AG08395 (cell line): Measurements from ENCODE around the gene UNC119.
A peak's percentile ranks its signal among the peaks of the same experiment; 100 is the strongest.

Source experiments
- DNase-seq: peaks from one replicate; pipeline ENCODE4 v3.0.0; 2012; ENCODE audit warnings: mixed read lengths, low spot score

The UNC119 gene

DNA sequence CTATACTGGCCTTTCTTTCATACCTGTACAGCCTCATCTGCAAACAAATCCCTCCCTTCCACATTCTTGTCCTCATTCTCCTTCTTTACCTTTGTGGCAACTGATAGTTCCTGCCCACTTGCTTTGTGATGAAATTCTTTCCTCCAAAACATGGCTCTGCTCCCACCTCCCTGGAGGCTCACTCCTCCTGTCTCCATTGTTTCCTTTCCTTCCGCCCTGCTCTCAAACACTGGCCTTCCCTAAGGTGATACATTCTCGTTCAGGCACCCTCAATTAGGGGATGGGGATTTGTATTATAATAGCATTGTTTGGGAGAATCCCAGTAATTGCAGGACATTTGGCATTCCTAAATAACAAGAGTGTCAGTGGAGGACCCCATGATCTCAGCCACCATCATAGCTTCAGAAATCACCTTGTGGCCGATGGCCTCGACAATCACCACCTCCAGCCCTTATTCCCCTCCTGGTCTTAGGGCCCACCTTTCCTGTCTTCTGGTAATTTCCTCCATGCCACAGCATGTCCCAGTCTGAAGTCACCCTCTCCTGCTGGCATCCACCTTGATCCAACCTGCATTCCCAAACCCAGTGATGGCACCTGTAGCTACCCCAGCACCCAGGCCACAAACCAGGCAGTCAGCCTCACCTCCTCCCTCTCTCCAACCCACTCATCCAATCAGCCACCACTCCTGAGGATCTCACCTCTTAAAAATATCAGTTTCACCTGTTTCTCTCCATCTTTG lies 7.9 kb downstream of the UNC119 start:
- no peak for DNase-seq

DNA sequence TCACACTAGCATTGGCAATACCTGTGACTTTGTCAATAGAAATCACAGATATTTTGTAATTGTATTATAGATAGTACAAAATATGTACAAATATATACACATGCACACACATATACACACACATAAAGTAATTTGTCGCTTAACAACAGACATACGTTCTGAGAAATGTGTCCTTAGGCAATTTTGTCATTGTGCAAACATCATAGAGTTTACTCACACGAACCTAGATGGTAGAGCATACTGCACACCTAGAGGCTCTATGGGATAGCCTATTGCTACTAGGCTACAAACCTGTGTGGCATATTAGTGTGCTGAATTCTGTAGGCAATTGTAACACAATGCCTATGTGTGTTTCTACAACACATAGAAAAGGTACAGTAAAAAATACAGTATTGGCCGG lies 11.0 kb downstream of the UNC119 start:
- no peak for DNase-seq

DNA sequence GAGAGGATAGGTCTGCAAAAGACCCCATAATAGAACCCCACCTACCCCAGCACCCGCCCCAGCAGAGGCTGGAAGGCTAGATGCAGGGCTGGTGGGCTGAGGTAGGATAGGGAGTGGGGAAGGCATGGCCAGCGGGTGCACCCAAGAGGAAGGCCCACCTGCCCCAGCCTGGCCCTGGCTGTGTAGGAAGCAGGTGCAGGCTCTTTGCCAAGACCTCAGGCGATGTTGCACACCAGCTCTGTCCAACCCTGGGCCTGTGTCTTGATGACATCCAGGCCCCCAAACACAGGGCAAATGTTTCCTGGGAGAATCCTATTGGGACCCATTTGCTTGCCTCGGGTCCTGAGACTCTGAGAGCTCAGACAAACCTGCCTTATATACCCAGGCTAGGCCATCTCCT lies 12.2 kb downstream of the UNC119 start:
- DNase-seq, result no peak

DNA sequence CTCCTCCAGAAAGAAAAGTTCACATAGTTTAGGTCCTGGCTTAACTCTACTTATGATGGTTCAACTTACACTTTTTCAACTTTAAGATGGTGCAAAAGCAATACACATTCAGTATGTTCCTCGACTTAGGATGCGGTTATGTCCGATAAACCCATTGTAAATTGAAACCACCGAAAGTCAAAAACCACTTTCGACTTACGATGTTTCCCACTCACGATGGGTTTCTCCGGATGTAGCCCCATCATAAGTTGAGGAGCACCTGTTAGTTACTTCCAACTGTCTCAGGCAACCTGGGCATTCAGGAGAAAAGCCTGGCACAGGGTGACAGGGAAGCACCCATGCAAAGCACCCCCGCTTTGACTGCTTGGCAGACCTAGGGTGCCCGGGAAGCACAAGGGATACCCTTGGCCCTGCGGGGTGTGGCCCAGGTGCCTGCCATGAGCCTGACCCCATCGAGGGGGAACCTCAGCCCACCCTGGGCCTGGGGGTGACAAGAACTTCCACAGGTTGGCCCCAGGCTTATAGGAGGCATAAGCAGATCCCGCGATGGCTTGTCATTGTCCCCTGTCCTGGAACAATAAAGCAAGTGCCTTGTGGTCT lies 14.0 kb downstream of the UNC119 start:
- no peak for DNase-seq

DNA sequence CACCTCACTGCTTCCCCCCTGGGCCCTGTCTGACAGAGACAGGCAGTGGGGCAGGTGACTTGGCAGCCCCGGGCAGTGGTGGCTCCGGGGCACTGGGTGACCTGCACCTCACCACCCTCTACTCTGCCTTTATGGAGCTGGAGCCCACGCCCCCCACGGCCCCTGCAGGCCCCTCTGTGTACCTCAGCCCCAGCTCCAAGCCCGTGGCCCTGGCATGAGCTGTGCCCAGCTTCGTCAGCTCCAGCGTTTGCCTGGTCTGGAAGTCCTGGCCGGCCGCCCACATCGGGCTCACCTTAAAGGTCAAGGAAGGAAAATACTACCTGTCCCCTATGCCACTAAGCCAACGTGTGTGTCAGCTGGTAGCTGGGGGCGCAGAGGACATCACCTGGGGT lies 15.2 kb downstream of the UNC119 start:
- DNase-seq, result no peak

DNA sequence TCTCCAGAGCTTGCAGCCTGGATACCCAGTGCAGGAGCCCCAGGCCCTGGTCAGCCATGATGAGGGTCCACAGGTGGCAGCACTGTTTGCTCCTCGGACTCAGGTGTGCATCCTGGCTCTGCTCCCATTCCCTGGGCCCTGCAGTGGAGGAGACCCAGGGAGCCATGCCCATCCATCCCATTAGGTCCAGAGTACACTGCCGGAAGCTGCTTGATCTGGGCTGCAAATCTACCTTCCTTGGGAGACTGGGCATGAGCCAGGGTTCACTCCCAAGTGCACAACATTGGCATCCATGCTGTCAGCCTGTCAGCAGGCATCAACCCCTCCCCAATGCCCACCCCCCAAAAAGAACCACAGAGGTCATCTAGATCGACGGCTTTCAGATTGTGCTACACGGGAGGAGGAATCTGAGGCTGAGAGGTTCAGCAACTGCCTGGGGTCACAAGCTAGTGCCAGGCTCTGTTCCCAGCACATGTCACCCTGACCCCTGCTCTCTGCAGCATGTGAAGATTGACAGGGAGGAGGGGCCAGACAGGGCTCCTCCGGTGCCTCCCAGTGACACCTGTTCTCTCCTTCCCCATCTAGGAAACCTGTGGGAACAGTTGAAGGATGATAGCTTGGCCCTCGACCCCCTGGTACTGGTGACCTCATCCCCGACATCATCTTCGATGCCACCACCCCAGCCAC lies 15.7 kb downstream of the UNC119 start:
- DNase-seq, result no peak

DNA sequence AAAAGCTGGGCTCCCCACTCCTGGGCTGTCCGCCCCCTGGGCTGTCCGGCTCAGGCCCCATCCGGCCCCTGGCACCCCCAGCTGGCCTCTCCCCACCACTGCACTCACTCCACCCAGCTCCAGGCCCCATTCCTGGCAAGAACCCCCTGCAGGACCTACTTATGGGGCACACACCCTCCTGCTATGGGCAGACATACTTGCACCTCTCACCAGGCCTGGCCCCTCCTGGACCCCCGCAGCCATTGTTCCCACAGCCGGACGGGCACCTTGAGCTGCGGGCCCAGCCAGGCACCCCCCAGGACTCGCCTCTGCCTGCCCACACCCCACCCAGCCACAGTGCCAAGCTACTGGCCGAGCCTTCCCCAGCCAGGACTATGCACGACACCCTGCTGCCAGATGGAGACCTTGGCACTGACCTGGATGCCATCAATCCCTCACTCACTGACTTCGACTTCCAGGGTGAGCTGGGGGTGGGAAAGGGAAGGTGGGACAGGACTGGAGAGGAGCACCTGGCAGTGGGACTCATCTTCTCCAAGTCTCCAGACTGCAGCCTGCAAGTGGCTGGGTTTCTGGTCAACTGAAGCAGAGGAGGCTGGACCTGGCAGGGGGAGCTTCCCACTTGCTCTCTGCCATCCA lies 17.6 kb downstream of the UNC119 start:
- no peak for DNase-seq

DNA sequence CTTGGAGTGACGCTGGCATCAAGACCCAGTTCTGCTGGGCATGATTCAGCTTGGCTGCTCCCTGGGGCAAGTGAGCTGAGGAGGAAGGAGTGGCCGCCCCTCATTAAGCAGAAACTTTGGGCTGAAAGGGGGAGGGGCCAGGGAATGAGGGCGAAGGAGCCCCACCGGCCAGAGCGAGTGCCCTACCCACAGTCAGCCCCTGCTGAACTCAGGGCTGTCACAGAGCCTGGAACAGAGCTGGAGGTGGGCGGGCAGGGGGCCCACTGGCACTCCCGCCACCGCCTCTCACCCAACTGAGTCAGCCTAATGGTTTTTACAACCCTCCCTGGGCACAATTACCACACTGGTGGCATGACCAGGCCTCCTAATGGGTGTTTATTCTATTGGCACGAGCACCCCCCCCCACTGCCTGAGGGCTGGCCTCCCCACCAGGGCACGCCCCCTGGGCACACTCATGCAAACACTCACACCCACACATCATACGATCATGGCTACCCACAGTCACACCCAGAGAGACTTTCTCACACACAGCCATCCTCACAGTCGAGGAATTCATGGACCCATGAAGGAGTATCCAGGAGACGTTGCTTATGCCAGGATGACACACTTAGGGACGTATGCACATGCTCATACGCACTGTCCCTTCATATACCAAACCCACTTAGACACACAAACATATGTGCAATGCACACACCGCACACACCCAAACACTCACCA lies 19.2 kb downstream of the UNC119 start:
- DNase-seq, result no peak

DNA sequence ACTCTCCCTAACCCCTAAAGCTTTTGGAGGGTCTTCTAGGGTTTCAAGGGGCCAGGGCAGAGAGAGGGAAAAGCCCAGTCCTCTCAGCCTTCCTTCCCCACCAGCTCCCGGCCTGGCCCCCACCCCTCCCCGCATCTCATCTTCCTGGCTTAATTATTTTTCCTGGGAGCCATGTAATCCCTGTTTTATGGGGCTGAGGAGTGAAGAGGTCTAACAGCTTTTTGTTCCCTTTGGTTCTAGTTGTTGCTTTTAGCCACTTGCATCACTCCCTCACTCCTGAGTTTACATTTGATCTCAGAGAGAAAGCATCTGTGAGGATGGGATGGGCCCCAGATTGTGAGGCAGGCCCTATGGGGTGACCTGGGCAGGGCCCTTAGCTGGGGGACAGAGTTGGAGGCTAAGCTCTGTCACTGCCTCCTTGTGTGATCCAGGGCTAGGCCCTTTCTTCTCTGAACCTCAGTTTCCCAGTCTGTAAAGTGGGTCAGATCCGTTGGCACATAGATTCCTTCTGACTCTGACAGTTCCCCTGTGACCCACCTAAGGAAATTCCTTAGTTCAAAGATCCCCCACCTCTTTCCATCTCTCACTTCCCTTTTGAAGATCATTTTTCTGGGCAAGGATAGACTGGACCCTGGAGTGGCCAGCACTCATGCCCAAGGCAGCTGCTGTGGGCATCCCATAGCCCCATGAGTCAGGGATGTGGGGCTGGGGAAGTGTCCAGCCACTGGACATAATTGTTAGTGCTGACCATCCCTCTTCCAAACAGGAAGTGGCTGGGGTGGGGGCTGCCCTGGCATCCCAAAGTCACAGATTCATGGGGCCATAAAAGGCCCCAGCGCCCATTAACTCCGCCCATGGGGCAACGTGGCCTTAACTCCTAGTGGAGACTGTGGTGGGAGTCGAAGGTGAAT lies 20.1 kb downstream of the UNC119 start:
- no peak for DNase-seq

DNA sequence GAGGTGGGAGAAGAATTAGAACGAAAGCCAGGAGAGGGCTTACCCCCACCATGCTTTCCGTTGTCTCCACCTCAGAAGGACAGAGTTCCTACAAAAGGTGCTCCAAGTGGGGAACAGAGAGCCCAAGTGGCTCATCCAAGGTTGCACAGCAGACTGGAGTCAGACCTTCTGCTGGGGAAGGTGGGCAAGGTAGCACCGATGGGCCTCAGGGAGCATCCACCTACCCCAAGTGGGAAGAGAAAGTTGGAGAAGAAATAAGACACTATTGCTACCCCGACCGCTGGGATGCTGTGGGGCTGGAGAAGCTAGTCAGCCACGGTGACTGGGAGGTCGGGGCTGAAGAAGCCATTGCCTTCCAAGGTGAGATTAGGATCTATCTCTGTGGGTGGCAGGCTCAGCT lies 21.5 kb downstream of the UNC119 start:
- DNase-seq, result no peak

DNA sequence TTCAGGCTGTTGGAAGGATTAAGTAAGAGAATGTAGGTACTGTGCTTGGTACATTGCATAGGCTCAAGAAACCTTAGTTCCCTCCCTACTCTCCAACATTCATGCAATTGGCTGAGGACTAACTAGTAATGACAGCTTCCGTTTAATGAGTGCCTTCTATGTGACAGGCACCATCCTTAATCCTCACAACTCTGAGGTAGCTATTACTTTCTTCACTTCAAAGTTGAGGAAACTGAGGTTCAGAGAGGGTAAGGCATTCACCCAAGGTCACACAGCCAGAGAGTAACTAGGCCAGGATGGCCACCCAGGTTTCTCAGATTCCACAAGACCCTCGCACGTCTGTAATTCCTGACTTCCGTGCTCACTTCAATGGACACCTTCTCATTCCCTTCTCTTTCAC lies 22.2 kb downstream of the UNC119 start:
- DNase-seq, result no peak

DNA sequence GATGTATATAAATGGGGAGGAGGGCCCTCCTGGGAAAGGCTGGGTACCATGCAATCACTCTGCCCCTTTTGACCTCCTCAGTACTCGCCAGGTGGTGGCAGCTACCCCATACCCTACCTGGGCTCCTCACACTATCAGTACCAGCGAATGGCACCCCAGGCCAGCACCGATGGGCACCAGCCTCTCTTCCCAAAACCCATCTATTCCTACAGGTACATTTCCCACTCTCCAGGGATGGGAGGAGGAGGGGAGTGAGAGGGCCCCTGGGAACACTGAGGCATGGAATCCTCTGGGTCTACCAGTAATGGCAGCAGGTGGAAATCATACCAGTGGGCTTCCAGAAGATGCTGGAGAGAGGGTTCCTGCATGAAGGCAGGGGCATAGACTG lies 23.4 kb downstream of the UNC119 start:
- DNase-seq, result no peak

DNA sequence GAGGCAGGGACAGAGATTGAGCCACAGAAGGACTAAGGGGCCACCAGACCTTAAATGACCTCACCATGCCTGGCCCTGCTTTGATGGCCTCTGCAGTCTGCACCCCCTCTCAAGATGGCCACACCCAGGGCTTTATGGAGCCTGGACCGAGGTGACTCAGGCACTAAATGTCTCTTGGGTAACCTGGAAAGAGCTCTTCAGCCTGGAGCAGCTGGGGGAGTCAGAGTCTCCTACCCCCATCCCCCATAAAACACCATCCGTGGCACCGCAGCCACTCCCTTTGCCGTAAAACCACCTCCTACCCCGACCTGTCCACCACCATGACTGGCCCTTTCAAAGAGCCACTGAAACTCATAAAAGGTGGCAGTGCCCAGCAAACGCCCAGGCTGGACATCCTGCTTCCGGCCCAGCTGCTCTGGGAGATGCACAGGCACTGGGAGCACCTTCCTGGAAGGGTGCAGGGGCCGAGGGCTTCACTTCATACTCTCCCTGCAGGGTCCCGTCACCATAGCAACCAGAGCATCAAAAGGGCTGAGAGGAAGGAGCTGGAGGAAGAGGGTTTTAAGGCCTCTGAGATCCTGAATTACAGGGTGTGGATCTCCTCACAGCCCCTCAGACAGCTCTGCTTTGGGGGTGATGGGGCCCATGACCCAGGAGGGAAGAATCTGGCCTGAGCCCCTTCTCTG lies 24.0 kb downstream of the UNC119 start:
- peak; percentile 70 for DNase-seq

DNA sequence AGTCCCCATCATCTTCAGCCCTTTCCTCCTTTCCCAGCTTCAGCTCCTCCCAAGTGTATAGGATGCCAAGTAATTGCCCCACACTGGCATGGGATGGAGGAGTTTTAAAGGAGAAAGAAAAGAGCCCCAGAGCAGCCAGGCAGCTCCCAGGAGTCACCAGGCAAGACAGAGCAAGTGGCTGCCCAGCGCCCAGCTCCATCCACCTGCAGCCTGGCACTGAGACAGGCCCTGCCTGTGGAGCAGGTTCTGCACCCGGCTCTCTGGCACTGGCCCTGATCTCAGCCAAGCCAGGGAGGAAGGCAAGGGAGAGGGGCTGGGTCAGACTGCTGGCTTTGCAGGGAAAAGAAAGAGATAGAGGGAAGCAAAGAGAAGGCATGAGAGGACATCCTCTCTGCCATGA lies 24.6 kb downstream of the UNC119 start:
- no peak for DNase-seq

DNA sequence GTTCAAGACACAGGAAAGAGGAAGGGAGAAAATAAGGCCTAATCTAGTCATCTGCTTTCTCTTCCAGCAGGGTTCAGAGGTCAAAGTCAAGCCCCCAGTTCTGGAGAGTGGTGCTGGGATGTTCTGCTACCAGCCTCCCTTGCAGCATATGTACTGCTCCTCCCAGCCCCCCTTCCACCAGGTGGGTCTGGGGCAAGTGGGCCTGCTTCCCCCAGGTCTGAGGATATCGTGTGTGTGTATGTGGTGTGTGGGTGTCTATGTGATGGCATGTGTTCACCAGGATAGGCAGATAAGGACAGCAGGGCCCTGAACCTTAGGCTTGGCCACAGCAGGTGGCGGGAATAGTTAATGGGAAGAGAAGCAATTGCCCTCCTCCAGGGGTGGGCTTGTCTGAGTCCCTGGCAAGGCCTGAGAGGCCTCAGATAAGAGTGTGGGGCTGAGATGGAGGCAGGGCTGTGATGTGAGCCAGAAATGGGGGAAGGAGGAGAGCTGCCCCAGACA lies 25.2 kb downstream of the UNC119 start:
- DNase-seq, result no peak

DNA sequence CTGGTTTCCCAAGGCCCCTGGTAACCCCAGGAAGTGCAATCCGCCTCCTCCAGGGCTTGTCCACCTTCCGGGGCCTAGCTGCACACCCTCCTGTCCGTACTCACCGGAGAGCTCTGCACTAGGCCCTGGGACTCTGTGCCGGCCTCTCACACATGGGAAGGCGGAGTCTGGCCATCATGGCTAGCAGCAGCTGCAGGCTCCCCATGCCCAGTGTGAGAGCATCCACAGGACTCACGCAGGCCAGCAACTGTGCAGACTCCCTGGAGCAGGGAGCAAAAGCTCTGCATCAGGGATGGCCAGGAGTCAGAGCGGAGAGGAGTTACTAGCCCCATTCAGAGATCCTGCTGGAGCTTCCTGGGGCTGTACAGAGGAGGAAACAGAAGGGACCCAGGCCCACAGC lies 26.0 kb downstream of the UNC119 start:
- no peak for DNase-seq

DNA sequence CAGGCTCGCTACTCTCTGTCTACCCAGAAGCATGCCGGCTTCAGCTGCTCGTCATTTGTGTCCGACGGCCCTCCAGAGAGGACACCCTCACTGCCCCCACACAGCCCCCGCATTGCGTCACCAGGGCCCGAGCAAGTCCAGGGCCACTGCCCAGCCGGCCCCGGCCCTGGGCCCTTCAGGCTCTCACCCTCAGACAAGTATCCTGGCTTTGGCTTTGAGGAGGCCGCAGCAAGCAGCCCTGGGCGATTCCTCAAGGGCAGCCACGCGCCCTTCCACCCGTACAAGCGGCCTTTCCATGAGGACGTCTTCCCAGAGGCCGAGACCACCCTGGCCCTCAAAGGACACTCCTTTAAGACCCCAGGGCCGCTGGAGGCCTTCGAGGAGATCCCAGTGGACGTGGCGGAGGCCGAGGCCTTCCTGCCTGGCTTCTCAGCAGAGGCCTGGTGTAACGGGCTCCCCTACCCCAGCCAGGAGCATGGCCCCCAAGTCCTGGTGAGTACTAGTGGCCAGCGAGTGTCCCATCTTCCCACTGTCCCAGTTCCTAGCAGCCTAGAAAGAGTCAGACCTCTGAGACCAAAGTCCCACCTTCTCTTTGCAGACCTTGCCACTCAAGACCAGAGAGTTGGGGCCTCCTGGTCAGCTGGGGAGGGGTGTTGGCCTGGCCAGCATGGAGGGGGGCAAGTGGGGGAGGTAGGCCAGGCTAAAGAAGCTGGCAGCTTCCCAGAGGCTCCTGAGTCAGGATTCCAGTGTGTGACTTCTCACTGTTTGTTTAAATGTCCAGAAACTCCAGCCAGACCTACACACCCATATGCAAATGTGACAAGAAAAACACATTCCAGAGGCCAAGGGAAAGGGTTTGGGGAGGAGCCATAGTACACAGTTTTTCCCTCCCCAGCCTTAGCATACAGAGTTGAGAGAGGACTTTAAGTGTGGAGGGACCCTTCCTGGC lies 27.7 kb downstream of the UNC119 start:
- peak; percentile 67 for DNase-seq

DNA sequence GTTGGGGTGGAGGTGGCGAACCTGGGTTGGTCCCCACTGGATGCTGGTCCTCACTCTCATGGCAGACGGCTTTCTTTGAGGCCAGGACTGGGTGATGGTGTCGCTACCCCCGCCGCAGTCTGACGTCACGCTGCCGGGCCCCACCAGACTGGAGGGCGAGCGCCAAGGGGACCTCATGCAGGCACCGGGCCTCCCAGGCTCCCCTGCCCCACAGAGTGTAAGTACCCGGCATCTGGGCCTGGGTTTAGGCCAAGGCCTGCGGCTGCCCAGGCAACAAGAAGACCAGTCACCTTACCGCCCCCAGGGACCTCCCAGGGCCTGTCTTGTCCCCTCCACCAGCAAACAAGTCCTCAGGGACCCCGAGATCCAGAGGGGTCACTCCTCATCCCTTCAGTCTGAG lies 28.5 kb downstream of the UNC119 start:
- DNase-seq, result no peak

DNA sequence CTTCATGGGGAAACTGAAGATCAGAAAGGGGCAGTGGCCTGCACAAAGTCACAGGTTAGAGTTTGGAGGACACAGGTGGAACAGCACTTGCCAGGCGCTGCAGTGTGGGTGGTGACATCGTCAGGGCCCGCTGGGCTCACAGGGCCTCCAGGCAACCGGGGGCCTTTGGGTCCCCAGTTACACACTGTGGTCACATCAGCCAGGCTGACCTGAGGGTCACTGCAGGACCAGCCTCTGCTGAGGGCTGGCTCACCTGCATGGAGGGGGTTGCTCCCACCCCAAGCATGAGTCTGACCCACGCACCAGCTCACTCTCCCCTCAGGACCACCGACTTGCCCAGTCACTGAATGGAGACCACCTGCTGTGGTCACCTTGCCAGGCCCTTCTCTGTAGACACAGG lies 29.2 kb downstream of the UNC119 start:
- DNase-seq, result no peak
